Measurements from ENCODE around the gene PRSS48.
"Not testable (repeated sequence)": the region's sequence is repeated elsewhere in the genome, so short reads cannot be mapped to it uniquely, and the experiment has no call there.

Gene PRSS48

DNA sequence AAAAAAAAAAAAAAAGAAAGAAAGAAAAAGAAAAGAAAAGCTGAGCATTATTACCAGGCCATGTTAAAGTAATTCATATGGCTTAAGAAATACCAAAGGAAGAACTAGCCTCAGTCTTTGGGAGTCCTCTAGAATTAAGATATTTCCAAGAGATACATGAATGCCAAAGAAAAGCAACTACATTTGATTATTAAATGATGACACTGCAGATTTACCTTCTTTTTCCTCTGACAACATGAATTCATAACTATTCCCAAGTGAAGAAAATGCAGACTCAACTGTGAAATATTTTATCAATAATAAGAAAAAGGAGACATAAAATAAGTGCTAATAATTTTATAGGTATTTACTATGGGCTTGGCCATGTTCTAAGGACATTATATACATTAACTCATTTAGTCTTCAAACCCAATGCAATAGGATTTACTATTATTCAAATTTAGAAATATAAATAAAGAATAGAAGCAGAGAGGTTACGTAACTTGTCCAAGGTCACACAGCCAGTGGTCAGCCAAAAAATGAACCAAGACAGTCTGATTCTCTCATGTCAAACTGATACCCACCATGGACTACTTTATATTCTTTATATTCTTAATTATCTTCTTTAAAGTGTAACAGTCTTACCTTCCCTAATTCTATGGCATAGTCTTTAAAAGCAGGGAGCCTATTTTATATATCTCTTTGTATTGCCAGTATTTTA, 41.5 kb downstream of the PRSS48 start:
- DNase-seq (ENCODE audit: low read depth) = no peak

- DNase-seq (ENCODE audit: low read depth) = no peak
These were observed 42.5 kb downstream of the PRSS48 start for GRCh38 chr4:151319490-151319889.

GRCh38 chr4:151321586-151321985, 44.6 kb downstream of the PRSS48 start:
- no peak for DNase-seq (ENCODE audit: low read depth)

- not testable (repeated sequence) for DNase-seq (ENCODE audit: low read depth)
These were observed 45.2 kb downstream of the PRSS48 start for GRCh38 chr4:151322161-151322560.

- DNase-seq (ENCODE audit: low read depth) = no peak
These were observed 45.6 kb downstream of the PRSS48 start for GRCh38 chr4:151322570-151322969.

- DNase-seq (ENCODE audit: low read depth) = no peak
These were observed 46.7 kb downstream of the PRSS48 start for GRCh38 chr4:151323667-151324066.

DNA sequence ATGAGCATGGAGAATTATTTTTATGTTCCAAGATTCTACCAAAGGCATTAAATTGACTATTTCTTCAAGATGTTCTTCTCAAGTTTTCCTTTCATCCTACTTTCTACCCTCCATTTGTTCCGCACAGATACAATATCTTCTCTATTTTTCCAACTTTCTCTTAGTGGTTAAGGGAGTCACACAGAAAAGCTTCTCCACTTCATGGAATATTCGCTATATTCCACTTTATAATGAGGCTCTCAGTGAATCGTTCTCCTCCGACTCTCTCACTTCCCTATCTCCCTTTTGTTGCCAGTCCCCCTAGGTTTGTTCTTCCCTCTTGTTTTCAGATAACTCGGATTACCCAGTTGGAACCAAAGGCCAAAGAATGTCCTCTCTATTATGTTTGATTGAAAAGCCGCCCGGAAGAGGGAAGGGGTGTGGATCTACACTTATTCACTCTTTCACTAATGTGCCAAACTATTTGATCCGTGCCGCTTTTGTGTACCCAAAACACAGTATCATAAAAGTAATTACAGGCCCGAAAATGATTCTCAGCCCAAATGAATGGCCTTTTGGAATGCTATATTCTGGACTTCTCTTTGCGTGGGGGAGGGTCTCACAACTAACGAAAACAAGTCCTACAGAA, 47.3 kb downstream of the PRSS48 start:
- DNase-seq (ENCODE audit: low read depth) = no peak

DNA sequence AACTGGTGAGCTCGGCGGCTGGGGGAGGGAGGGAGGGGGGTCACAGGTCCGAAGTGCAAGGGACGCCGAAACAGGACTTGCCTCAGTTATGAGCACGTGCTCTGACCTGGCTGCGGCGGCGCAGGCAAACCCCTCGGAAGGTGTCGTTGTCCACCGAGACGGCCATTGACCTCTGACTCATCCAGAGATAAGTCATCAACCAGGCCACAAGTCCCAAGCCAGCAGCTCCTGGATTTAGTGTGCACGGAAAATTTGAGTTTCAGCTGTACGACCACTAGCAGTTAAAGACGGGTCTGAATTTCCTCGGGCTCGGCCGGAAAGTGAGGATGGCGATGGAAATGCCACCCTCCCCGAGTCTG, 47.8 kb downstream of the PRSS48 start:
- no peak for DNase-seq (ENCODE audit: low read depth)

GRCh38 chr4:151325111-151325948, 48.4 kb downstream of the PRSS48 start, which contains the start of gene SH3D19:
Gene SH3D19, minus strand, starts transcription at chr4:151325605. Its CDS starts 253 bp downstream, at chr4:151325352.
- DNase-seq (ENCODE audit: low read depth) = no peak

GRCh38 chr4:151325949-151326246, 48.9 kb downstream of the PRSS48 start:
- DNase-seq (ENCODE audit: low read depth) = no peak

DNA sequence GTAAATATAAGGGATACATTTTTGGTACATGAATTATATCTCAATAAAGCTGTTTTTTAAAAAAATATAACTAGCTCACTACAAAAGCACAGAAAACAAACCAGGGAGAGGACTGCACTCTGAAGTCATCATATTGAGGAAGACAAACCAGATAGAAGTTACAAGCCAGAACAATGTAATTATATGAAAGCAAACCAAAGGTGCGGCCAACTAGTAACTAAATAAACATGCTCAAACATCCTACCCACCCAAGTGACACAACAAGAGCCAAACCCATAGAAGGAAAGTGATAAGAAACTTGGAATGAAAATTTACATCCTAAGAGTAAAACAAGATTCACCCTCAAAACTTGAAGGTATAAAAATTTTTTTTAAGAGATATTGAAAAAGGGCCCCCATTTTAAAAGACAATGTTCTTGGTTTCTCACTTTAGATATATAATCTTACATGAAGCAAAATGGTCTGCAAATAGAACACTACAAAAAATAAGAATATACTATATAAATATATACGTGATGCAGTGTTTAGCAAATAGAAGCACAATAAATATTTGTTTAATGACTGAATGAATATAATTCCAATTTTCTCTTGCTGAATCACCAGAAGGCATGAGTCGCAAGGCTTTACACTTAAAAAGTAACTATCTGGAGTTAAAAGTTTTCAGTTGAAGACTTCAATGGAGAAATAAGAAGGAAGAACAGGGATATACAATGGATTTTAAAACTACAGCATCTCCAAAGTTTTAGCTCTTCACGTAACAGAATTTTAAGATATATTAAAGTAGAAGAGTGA, 52.5 kb downstream of the PRSS48 start:
- no peak for DNase-seq (ENCODE audit: low read depth)

- no peak for DNase-seq (ENCODE audit: low read depth)
These were observed 54.5 kb downstream of the PRSS48 start for GRCh38 chr4:151331276-151332042.

DNA sequence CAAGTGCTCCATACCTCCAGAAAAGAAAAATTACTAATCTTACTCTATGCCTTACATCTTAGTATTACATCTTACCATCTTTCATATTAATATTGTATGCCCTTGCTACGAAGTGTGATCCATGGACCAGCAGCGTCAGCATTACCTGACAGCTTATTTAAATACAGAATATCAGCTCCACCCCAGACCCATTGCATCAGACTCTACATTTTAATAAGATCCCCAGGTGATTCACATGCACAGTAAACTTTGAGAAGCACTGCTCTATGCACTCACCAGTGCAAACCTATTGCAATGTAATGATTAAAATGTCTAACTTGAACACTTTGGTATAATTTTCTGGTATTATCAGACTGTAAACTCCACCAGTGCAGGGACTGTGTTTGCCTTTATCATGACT, 62.5 kb downstream of the PRSS48 start:
- DNase-seq (ENCODE audit: low read depth) = no peak

DNA sequence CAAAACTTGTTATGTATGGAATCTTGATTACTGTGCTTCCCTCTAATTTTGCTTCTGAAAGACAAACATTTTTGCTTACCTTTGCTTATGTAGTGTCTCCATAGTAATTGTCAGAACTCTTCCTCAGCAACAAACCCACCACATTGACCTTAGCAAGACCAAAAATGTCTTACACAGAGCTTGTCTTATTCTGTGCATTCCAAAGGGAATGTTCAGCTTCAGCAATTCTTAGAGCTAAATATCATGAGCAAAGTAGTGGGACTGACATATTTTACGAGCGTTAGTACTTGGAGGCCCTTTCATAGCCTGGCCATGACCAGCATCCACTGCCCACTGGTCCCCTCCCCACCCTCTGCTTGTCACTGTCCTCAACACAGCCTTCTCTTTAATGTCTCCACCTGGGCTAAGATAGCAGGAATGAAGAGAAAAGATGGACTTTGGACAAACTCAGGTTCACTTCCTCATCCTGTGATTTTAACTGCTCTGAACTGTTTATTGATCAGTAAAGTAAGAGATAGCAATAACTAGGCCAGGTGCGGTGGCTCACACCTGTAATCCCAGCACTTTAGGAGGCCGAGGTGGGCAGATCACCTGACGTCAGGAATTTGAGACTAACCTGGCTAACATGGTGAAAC, 63.9 kb downstream of the PRSS48 start:
- no peak for DNase-seq (ENCODE audit: low read depth)
